Esophagus squamous epithelium (tissue), 4 donors: Measurements from ENCODE around the gene MED13L.

Source experiments
- POLR2A ChIP-seq, 4 donors: fragments of 450-650 bp; IDR thresholded peaks; one replicate each; pipeline ENCODE4 v1.6.1; 2017; ENCODE audit warnings: antibody characterized with exemption in 4 of 4, mild to moderate bottlenecking in 4 of 4, moderate library complexity in 3 of 4
- TF ChIP-seq, protein P1 (sequence below), 6 experiments: fragments of 450-650 bp in 4 of 6; fragments of 200-600 bp in 2 of 6; sonication (generic) in 2 of 6; IDR thresholded peaks; one replicate each; pipeline ENCODE4 v1.5.1; 2016 to 2019; ENCODE audit warnings: antibody characterized with exemption in 6 of 6, mild to moderate bottlenecking in 4 of 6, moderate library complexity in 4 of 6

GRCh38 chr12:115926037-115926670 lies 351.3 kb downstream of the MED13L start:
- TF ChIP-seq, protein P1, sequence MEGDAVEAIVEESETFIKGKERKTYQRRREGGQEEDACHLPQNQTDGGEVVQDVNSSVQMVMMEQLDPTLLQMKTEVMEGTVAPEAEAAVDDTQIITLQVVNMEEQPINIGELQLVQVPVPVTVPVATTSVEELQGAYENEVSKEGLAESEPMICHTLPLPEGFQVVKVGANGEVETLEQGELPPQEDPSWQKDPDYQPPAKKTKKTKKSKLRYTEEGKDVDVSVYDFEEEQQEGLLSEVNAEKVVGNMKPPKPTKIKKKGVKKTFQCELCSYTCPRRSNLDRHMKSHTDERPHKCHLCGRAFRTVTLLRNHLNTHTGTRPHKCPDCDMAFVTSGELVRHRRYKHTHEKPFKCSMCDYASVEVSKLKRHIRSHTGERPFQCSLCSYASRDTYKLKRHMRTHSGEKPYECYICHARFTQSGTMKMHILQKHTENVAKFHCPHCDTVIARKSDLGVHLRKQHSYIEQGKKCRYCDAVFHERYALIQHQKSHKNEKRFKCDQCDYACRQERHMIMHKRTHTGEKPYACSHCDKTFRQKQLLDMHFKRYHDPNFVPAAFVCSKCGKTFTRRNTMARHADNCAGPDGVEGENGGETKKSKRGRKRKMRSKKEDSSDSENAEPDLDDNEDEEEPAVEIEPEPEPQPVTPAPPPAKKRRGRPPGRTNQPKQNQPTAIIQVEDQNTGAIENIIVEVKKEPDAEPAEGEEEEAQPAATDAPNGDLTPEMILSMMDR (IDR thresholded peaks at IDR 0.05), result no peak
- no peak for TF ChIP-seq POLR2A (IDR thresholded peaks at IDR 0.05)
